GM23248 (cell line): ENCODE data around the gene BCL2L11. TPM values are rescaled to one million over a fixed set of nuclear protein-coding genes. Genes with fewer than 3 reads are reported as not detected.

Experiments
- DNase-seq: peaks from one replicate; pipeline ENCODE4 v3.0.0-alpha.2; 2015
- H2AFZ ChIP-seq: fragments of 200-600 bp; sonication (generic); 2 replicates; pipeline ENCODE4 v1.6.1; 2016; ENCODE audit warnings: antibody characterized with exemption
- H3F3A ChIP-seq: fragments of 200-600 bp; sonication (generic); 2 replicates; pipeline ENCODE4 v1.6.1; 2016; ENCODE audit warnings: mild to moderate bottlenecking, antibody characterized with exemption, mixed run types; ENCODE audit not compliant: insufficient read depth
- H3K27ac ChIP-seq: fragments of 200-600 bp; sonication (generic); 2 replicates; pipeline ENCODE4 v1.5.1; 2016; ENCODE audit warnings: mild to moderate bottlenecking
- H3K27me3 ChIP-seq: fragments of 200-600 bp; sonication (generic); replicated peaks from 2 replicates; pipeline ENCODE4 v1.6.1; 2016; ENCODE audit warnings: mild to moderate bottlenecking; ENCODE audit not compliant: insufficient read depth
- H3K36me3 ChIP-seq: fragments of 200-600 bp; sonication (generic); 2 replicates; pipeline ENCODE4 v1.6.1; 2016; ENCODE audit warnings: low read depth, mild to moderate bottlenecking
- H3K4me1 ChIP-seq: fragments of 200-600 bp; sonication (generic); 2 replicates; pipeline ENCODE4 v1.6.1; 2016; ENCODE audit warnings: mild to moderate bottlenecking; ENCODE audit not compliant: insufficient read depth
- H3K4me2 ChIP-seq: fragments of 200-600 bp; sonication (generic); one replicate; pipeline ENCODE4 v1.6.1; 2016; ENCODE audit warnings: mild to moderate bottlenecking; ENCODE audit not compliant: unreplicated experiment
- H3K4me3 ChIP-seq: fragments of 200-600 bp; sonication (generic); 2 replicates; pipeline ENCODE4 v1.5.1; 2016; ENCODE audit warnings: mild to moderate bottlenecking
- H3K79me2 ChIP-seq: fragments of 200-600 bp; sonication (generic); 2 replicates; pipeline ENCODE4 v1.6.1; 2016; ENCODE audit warnings: mild to moderate bottlenecking; ENCODE audit not compliant: insufficient read depth
- H3K9ac ChIP-seq: fragments of 200-600 bp; sonication (generic); 2 replicates; pipeline ENCODE4 v1.6.1; 2016; ENCODE audit warnings: mild to moderate bottlenecking
- H3K9me2 ChIP-seq: fragments of 200-600 bp; sonication (generic); 2 replicates; pipeline ENCODE4 v1.6.1; 2016; ENCODE audit warnings: mixed run types, mild to moderate bottlenecking, moderate library complexity; ENCODE audit not compliant: insufficient read depth
- H3K9me3 ChIP-seq: fragments of 200-600 bp; sonication (generic); one replicate; pipeline ENCODE4 v1.6.1; 2017; ENCODE audit warnings: low read depth
- H4K20me1 ChIP-seq: fragments of 200-600 bp; sonication (generic); 2 replicates; pipeline ENCODE4 v1.6.0; 2016; ENCODE audit not compliant: insufficient read depth
- EZH2 ChIP-seq: fragments of 200-600 bp; sonication (generic); IDR thresholded peaks from 2 replicates; pipeline ENCODE4 v1.6.1; 2018; ENCODE audit warnings: antibody characterized with exemption, mild to moderate bottlenecking; ENCODE audit not compliant: insufficient read depth, poor library complexity, severe bottlenecking
- EZH2phosphoT487 ChIP-seq: fragments of 200-600 bp; sonication (generic); IDR thresholded peaks from 2 replicates; pipeline ENCODE4 v1.6.1; 2018; ENCODE audit warnings: antibody characterized with exemption, moderate library complexity, mild to moderate bottlenecking, low read depth; ENCODE audit not compliant: insufficient read depth
- WGBS, 2 experiments: methylation state at CpG; one replicate each; pipeline ENCODE4 v1.1.6; 2015 to 2017; ENCODE audit warnings: low lambda C conversion rate in 2 of 2, low coverage in 1 of 2; ENCODE audit errors: missing lambda C conversion rate in 2 of 2; 5-methylcytosine and 5-hydroxymethylcytosine counted together
- in situ Hi-C: fragments of 300-500 bp; cut with MboI; formaldehyde crosslinking; loops from 2 replicates; pipeline ENCODE4 v1.15.0; 2020
- polyA plus RNA-seq: library from polyadenylated mRNA; unstranded; fragments of >200 nt; fragmentation: Nextera tagmentation; extraction: Ambion mirVana; gene quantifications from 2 replicates; pipeline ENCODE4 v1.2.1, GENCODE V29; 2016
- total RNA-seq: library from RNA; depleted of rRNA; stranded (reverse); fragments of >200 nt; shearing (Covaris generic); gene quantifications from 2 replicates; pipeline ENCODE4 v1.2.3, GENCODE V29; 2014

Gene BCL2L11
- total and polyA plus RNA-seq, 2 experiments from 2014 or later, result 0.22 to 0.55 TPM

DNA sequence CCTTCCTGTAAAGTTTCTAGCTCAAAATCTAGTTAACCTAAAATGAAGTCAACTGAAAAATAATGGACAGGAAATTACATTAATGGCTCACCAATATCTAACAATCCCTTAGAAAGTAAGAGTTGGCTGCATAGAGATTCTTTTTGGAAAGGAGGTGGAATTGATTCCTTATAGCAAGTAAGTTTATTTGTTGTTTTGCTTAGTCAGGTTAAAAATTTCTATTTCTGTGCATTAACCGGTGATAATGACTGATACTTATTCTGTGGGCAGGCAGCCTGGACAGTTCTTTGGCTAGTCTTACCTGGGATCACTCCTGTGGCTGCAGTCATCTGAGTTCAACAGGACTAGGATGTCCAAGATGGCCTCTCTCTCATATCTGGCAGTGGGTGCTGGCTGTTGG is 6.9 kb upstream of the BCL2L11 start:
- no peak for DNase-seq
- WGBS, 2 experiments, result 28 to 37% methylated on average over 1 of the region's 1 CpG
- Histone ChIP-seq H3K4me1 (peaks cover 3% of the 10 kb centered on the region; the same call in 1 of the 2 replicates), H3K27ac (no peak overlapping the region), H3K9me3 (no peaks in the 10 kb centered on the region), H3K4me3 (no peak overlapping the region), H3K36me3 (no peaks in the 10 kb centered on the region), H3F3A (peaks cover 8% of the 10 kb centered on the region; the same call in 1 of the 2 replicates), H4K20me1 (no peaks in the 10 kb centered on the region), H3K9ac (no peak overlapping the region), H3K4me2 (no peak overlapping the region), H3K27me3 (peaks cover 38% of the 10 kb centered on the region), H2AFZ (no peak overlapping the region), H3K79me2 (no peaks in the 10 kb centered on the region), H3K9me2 (no peaks in the 10 kb centered on the region)
- TF ChIP-seq EZH2 (no peak), EZH2phosphoT487 (no peak)
- in situ Hi-C loops, result loop anchor here (25.0 kb wide), 1 partner anchor 573 kb away; no protein-coding TSS in a partner anchor

DNA sequence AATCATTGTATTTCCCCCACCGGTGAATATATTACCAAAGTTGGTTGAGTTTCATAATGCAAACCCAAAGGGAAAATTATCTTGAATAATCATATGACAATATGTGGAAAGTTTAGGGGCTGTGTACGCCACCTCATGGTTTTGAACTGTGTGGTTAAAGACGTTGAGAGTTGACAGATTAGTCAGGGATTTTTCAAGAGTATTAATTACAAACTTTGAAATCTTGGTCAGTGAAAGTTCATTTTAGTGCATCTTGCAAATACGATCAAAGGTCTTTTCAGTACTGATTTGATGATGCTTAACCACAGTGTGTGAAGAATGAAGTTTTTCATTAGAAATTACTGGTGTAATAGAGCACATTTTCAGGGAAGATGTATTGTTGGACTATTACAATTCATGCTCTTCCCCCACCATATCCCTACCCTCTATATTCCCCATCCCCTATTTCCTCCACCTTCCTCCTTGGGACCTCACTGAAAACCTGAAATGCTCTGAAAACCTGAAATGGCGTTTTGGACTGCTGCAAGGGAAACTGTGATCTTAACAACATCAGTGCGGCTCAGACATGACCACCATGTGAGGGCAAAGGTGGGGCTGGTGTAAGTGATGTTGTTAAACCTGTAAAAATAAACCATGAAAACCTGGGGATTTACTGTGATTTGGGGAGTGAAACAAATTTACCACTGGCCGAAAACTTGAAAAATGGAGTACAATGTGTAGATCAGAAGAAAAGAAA is 4.5 kb upstream of the BCL2L11 start:
- no peak for DNase-seq
- WGBS, 2 experiments, result 39 to 44% methylated on average over 7 of the region's 7 CpGs
- no peaks in the 10 kb centered on the region for H3K9me3 ChIP-seq

DNA sequence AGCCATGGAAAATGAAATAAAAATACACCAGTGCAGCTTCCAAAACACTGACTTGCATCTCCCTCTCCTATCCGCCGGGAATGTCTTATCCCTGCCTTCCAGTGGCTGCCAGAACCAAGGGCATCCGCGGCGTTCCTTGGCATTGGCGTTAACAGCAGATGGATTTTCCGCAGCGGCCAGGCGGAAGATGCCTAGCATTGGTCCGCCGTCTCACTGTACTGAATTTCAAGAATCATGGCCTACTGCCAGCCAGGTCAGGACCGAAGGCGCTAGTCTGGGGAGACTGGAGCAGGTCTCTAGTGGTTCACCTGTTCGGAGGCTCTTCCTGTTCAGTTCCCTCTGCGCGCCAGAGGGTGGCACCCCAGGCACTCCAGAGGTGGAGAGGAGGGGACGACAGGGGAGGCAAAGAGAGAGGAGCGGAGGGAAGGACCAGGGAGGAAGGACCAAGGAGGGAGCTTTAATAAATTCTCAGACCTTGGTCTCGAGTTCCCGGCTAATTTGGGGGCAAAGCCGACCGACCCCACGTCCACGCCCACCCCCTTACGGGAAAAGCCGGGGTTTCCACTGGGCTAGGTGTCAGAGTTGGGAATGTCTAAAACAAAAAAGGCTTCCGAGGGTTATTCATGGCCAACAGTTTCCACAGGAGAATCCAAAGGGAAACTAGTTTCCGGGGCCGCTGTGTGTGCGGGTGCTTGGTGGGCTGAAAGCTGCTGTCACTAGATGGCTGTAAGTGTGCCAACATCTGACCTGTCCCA is 3.7 kb upstream of the BCL2L11 start:
- 1 to 2% methylated on average over 29 to 30 of the region's 30 CpGs for WGBS, 2 experiments
- Histone ChIP-seq H3K27ac (no peak overlapping the region), H3F3A (peaks cover 8% of the 10 kb centered on the region; the same call in 1 of the 2 replicates), H3K4me3 (peak overlapping the region; percentile 72), H3K4me2 (peak overlapping the region; percentile 88), H4K20me1 (no peaks in the 10 kb centered on the region), H3K27me3 (peaks cover 41% of the 10 kb centered on the region), H3K79me2 (no peaks in the 10 kb centered on the region), H3K4me1 (peaks cover 3% of the 10 kb centered on the region; the same call in 1 of the 2 replicates), H3K9me2 (no peaks in the 10 kb centered on the region), H3K9ac (0 out of 2 replicates have a peak overlapping the region, but pooled peaks have one; percentile 8), H3K36me3 (no peaks in the 10 kb centered on the region), H3K9me3 (no peaks in the 10 kb centered on the region), H2AFZ (peak overlapping the region; percentile 75)
- TF ChIP-seq EZH2, result no peak
- no peak for TF ChIP-seq EZH2phosphoT487
- DNase-seq, result peak; percentile 81
- in situ Hi-C loops, result loop anchor here (25.0 kb wide), 1 partner anchor 570 kb away; no protein-coding TSS in a partner anchor

More for the DNA sequence above, 4.5 kb upstream of the BCL2L11 start:
- H3K4me3 ChIP-seq, result no peak overlapping the region
- H3K4me1 ChIP-seq, result peaks cover 3% of the 10 kb centered on the region; the same call in 1 of the 2 replicates
- no peaks in the 10 kb centered on the region for H3K9me2 ChIP-seq
- H2AFZ ChIP-seq, result no peak overlapping the region
- H3K79me2 ChIP-seq, result no peaks in the 10 kb centered on the region
- H4K20me1 ChIP-seq, result no peaks in the 10 kb centered on the region
- H3F3A ChIP-seq, result peaks cover 8% of the 10 kb centered on the region; the same call in 1 of the 2 replicates
- no peak overlapping the region for H3K4me2 ChIP-seq
- no peak overlapping the region for H3K9ac ChIP-seq
- in situ Hi-C loops, result loop anchor here (25.0 kb wide), 1 partner anchor 571 kb away; no protein-coding TSS in a partner anchor
- TF ChIP-seq EZH2 (no peak), EZH2phosphoT487 (no peak)
- no peak overlapping the region for H3K27ac ChIP-seq
- H3K36me3 ChIP-seq, result no peaks in the 10 kb centered on the region
- H3K27me3 ChIP-seq, result peaks cover 50% of the 10 kb centered on the region
